Inferior parietal cortex (tissue), 1 donor: Measurements from ENCODE around the gene NOP56.
"Not testable (repeated sequence)": the region's sequence is repeated elsewhere in the genome, so short reads cannot be mapped to it uniquely, and the experiment has no call there.

Experiments
- DNase-seq: peaks from one replicate; pipeline ENCODE4 v3.0.0-alpha.2; 2016; ENCODE audit errors: extremely low spot score

Gene NOP56

GRCh38 chr20:2682040-2682439 is 29.6 kb downstream of the NOP56 start:
- not testable (repeated sequence) for DNase-seq

- DNase-seq, result not testable (repeated sequence)
Measured at GRCh38 chr20:2684817-2685216, 32.4 kb downstream of the NOP56 start.

- DNase-seq, result no peak
Measured at GRCh38 chr20:2687514-2687913, 35.1 kb downstream of the NOP56 start.

- DNase-seq, result peak; percentile 52
Measured at GRCh38 chr20:2688041-2688591, 35.7 kb downstream of the NOP56 start.

GRCh38 chr20:2690213-2690612 is 37.8 kb downstream of the NOP56 start:
- no peak for DNase-seq

- DNase-seq, result no peak
Measured at GRCh38 chr20:2690718-2691117, 38.3 kb downstream of the NOP56 start.

GRCh38 chr20:2691127-2691526 is 38.7 kb downstream of the NOP56 start:
- no peak for DNase-seq

- DNase-seq, result no peak
Measured at GRCh38 chr20:2691663-2692035, 39.2 kb downstream of the NOP56 start.

GRCh38 chr20:2692036-2692885 is 39.8 kb downstream of the NOP56 start, which contains the start of gene EBF4:
EBF4 (plus strand) TSS chr20:2692780; CDS start chr20:2693646, 866 bp downstream.
- DNase-seq, result no peak

- no peak for DNase-seq
Measured at GRCh38 chr20:2692886-2693285, 40.5 kb downstream of the NOP56 start.

- DNase-seq, result peak; percentile 32
Measured at GRCh38 chr20:2693286-2694007, 41.0 kb downstream of the NOP56 start.

- no peak for DNase-seq
Measured at GRCh38 chr20:2694008-2694471, 41.6 kb downstream of the NOP56 start.

- DNase-seq, result no peak
Measured at GRCh38 chr20:2694519-2694918, 42.1 kb downstream of the NOP56 start.

- DNase-seq, result no peak
Measured at GRCh38 chr20:2695206-2695983, 43.0 kb downstream of the NOP56 start.

GRCh38 chr20:2695984-2696525 is 43.6 kb downstream of the NOP56 start:
- not testable (repeated sequence) for DNase-seq

GRCh38 chr20:2696646-2697045 is 44.2 kb downstream of the NOP56 start:
- no peak for DNase-seq

GRCh38 chr20:2697768-2698167 is 45.3 kb downstream of the NOP56 start:
- DNase-seq, result no peak

GRCh38 chr20:2698186-2698817 is 45.9 kb downstream of the NOP56 start:
- DNase-seq, result no peak

GRCh38 chr20:2698912-2699311 is 46.5 kb downstream of the NOP56 start:
- no peak for DNase-seq

GRCh38 chr20:2699775-2700413 is 47.5 kb downstream of the NOP56 start:
- DNase-seq, result no peak
